GM12878 (cell line): ENCODE measurements around the gene AGTRAP. TPM values are rescaled to one million over a fixed set of nuclear protein-coding genes. Genes with fewer than 3 reads are reported as not detected.

ENCODE experiments used
- ATAC-seq: fragments of 200-7000 bp; cut with Tn5 transposase; 3 replicates; pipeline ENCODE4 v1.9.1; 2020; ENCODE audit warnings: mild to moderate bottlenecking, moderate library complexity
- BruUV-seq: library from RNA; stranded (reverse); fragments of 400-500 nt; replicated peaks from 2 replicates; lab custom pipeline; 2021; lab: Mats Ljungman, UMichigan
- CTCF ChIA-PET: fragments of 300-600 bp; sonication (Branson Sonifier 250); formaldehyde crosslinking; extraction: SDS; loops from one replicate; lab custom pipeline; 2021; ENCODE audit warnings: inconsistent platforms; lab: Yijun Ruan, JAX
- POLR2A ChIA-PET: fragments of 350-600 bp; formaldehyde crosslinking; extraction: SDS; loops from one replicate; lab custom pipeline; 2021; ENCODE audit warnings: inconsistent platforms; lab: Charles Lee
- RAD21 ChIA-PET: fragments of 300-600 bp; sonication (Branson Sonifier 250); formaldehyde crosslinking; loops from one replicate; lab custom pipeline; 2023; ENCODE audit warnings: antibody characterized with exemption; ENCODE audit not compliant: unreplicated experiment; lab: Charles Lee
- SMC1A ChIA-PET: fragments of 300-600 bp; sonication (Branson Sonifier 250); formaldehyde crosslinking; loops from one replicate; lab custom pipeline; 2023; ENCODE audit not compliant: unreplicated experiment, uncharacterized antibody; lab: Charles Lee
- DNase-seq: peaks from one replicate; pipeline ENCODE4 v3.0.0-alpha.2; 2011; ENCODE audit warnings: low read depth, low spot score
- FAIRE-seq: peaks from 3 replicates; lab custom pipeline; 2011; peaks lifted over from hg19 to GRCh38; lab: Jason Lieb, UNC
- H2AFZ ChIP-seq: 2 replicates; pipeline ENCODE4 v1.6.0; 2011; ENCODE audit warnings: low read depth, low read length, control low read depth; ENCODE audit not compliant: control insufficient read depth
- H3K27ac ChIP-seq: 2 replicates; pipeline ENCODE4 v1.5.1; 2011; ENCODE audit warnings: control low read depth; ENCODE audit not compliant: control insufficient read depth, insufficient read depth
- H3K27me3 ChIP-seq, 2 experiments: replicated peaks in 1 of 2; 2 replicates each; pipeline versions ENCODE4 v1.6.0 to v1.6.1; 2011; ENCODE audit warnings: low read length in 1 of 2; ENCODE audit not compliant: control insufficient read depth in 2 of 2, insufficient read depth in 2 of 2
- H3K36me3 ChIP-seq, 2 experiments: 2 replicates each; pipeline ENCODE4 v1.5.1; 2011; ENCODE audit warnings: low read length in 1 of 2; ENCODE audit not compliant: control insufficient read depth in 2 of 2, insufficient read depth in 2 of 2
- H3K4me1 ChIP-seq: 2 replicates; pipeline ENCODE4 v1.6.1; 2011; ENCODE audit warnings: mild to moderate bottlenecking, low read length, moderate library complexity, mixed read lengths; ENCODE audit not compliant: control insufficient read depth, insufficient read depth
- H3K4me2 ChIP-seq: 2 replicates; pipeline ENCODE4 v1.6.0; 2011; ENCODE audit warnings: control low read depth; ENCODE audit not compliant: control insufficient read depth, insufficient read depth
- H3K4me3 ChIP-seq: fragments of 200-600 bp; sonication (generic); 2 replicates; pipeline ENCODE4 v1.5.1; 2016
- H3K79me2 ChIP-seq: 2 replicates; pipeline ENCODE4 v1.6.0; 2011; ENCODE audit warnings: low read length; ENCODE audit not compliant: control insufficient read depth, insufficient read depth
- H3K9ac ChIP-seq: 2 replicates; pipeline ENCODE4 v1.8.0; 2011; ENCODE audit warnings: low read length, control low read depth, mixed read lengths; ENCODE audit not compliant: control insufficient read depth, insufficient read depth
- H3K9me3 ChIP-seq: replicated peaks from 3 replicates; pipeline ENCODE4 v1.5.1; 2011; ENCODE audit warnings: mild to moderate bottlenecking, low read length; ENCODE audit not compliant: control insufficient read depth, insufficient read depth
- H4K20me1 ChIP-seq: 2 replicates; pipeline ENCODE4 v1.6.0; 2011; ENCODE audit not compliant: control insufficient read depth, insufficient read depth
- FOXM1 ChIP-seq: IDR thresholded peaks from 2 replicates; pipeline ENCODE4 v1.6.1; 2012; ENCODE audit warnings: low read depth, mild to moderate bottlenecking, inconsistent platforms, low read length, moderate library complexity
- KDM1A ChIP-seq: fragments of 200-600 bp; sonication (generic); IDR thresholded peaks from 2 replicates; pipeline ENCODE4 v1.6.1; 2016; ENCODE audit warnings: borderline replicate concordance
- NFXL1 ChIP-seq: fragments of 450-650 bp; IDR thresholded peaks from 2 replicates; pipeline ENCODE4 v1.6.1; 2017; ENCODE audit warnings: antibody characterized with exemption, mild to moderate bottlenecking, borderline replicate concordance
- TCF12 ChIP-seq: IDR thresholded peaks from 2 replicates; pipeline ENCODE4 v1.6.1; 2011; ENCODE audit warnings: low read depth, mild to moderate bottlenecking, low read length
- ZNF217 ChIP-seq: fragments of 450-650 bp; IDR thresholded peaks from 2 replicates; pipeline ENCODE4 v1.6.1; 2017; ENCODE audit warnings: antibody characterized with exemption, mild to moderate bottlenecking
- WGBS: methylation state at CpG from one replicate; pipeline ENCODE4 v1.1.6; 2016; ENCODE audit warnings: low lambda C conversion rate; ENCODE audit not compliant: insufficient replicate concordance, insufficient coverage; ENCODE audit errors: missing lambda C conversion rate; 5-methylcytosine and 5-hydroxymethylcytosine counted together
- in situ Hi-C: fragments of 300-500 bp; cut with MboI; formaldehyde crosslinking; loops from 9 replicates; pipeline ENCODE4 v1.14.3; 2018; ENCODE audit warnings: mixed read lengths
- intact Hi-C: fragments of 100-400 bp; cut with micrococcal nuclease; formaldehyde crosslinking; loops from one replicate; pipeline ENCODE4 v1.14.2; 2022; ENCODE audit not compliant: unreplicated experiment
- polyA plus RNA-seq, 11 experiments: library from polyadenylated mRNA; depleted of rRNA in 4 of 11; unstranded in 6 of 11; stranded (reverse) in 5 of 11; fragments of >200 nt; fragmentation: Nextera tagmentation in 4 of 11; fragmentation: Illumina TruSeq in 1 of 11; extraction: Ambion mirVana in 4 of 11; extraction: Trizol in 1 of 11; gene quantifications; 1 replicate in 1 of 11; 2 replicates in 10 of 11; pipeline versions ENCODE4 v1.2.1 to v1.2.3, GENCODE V29; 2011 to 2016; ENCODE audit warnings: inconsistent platforms in 2 of 11, missing spikeins in 2 of 11, low read depth in 1 of 11
- total RNA-seq, 4 experiments: library from RNA; depleted of rRNA in 3 of 4; stranded (reverse); fragments of >200 nt in 3 of 4; fragmentation: Illumina TruSeq in 1 of 4; extraction: Trizol in 1 of 4; gene quantifications; 2 replicates each; pipeline versions ENCODE4 v1.2.1 to v1.2.3, GENCODE V29; 2013 to 2021
- TF ChIP-seq, protein P1 (sequence below): fragments of 450-650 bp; IDR thresholded peaks from 2 replicates; pipeline ENCODE4 v1.6.1; 2016; ENCODE audit warnings: mild to moderate bottlenecking

The AGTRAP gene
- total and polyA plus RNA-seq, 10 of the 15 experiments (the other 5 are each of a cell fraction or from before 2014, with no cell fraction given), result 3.0 to 17.4 (median 10.2) TPM

DNA sequence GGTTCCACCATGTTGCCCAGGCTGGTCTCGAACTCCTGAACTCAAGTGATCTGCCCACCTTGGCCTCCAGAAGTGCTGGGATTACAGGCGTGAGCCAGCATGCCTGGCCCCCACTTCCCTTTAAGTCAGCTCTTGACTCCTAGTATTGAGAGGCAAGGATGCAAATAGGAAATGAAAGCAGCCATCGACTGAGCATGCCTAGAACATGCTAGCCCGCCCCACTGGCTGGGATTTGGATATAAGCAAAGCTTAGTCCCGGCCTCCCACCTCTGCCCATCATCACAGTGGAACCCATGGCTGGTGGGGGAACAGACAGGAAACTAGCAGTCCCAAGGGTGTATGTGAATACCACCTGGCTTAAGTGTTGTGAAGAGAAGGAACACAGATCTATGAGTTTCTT, 36.5 kb downstream of the AGTRAP start:
- ATAC-seq (no peak; the same call in 1 of the 3 replicates), FAIRE-seq (no peak), DNase-seq (no peak)
- Histone ChIP-seq H3K9ac (no peak overlapping the region), H3K4me1 (0 out of 2 replicates have a peak, but pooled peaks cover 4% of the 10 kb centered on the region), H3K9me3 (no peaks in the 10 kb centered on the region), H3K27me3 (no peaks in the 10 kb centered on the region), H3K4me2 (no peak overlapping the region), H3K4me3 (no peak overlapping the region), H2AFZ (no peak overlapping the region), H3K27ac (no peak overlapping the region), H3K79me2 (no peaks in the 10 kb centered on the region), H3K36me3 (no peaks in the 10 kb centered on the region), H4K20me1 (no peaks in the 10 kb centered on the region)
- BruUV-seq, result no TSS peak
- in situ Hi-C loops (no loop called here), intact Hi-C loops (no loop called here)
- ChIA-PET POLR2A (no interaction called here), SMC1A (interaction anchor here (0.7 kb wide), 1 partner anchor 66 kb away, joined by 3 read pairs; no protein-coding TSS in a partner anchor), CTCF (interaction anchor here (0.9 kb wide), 1 partner anchor 735 kb away, joined by 3 read pairs; no protein-coding TSS in a partner anchor), RAD21 (no interaction called here)
- TF ChIP-seq TCF12, result no peak
- TF ChIP-seq, protein P1, sequence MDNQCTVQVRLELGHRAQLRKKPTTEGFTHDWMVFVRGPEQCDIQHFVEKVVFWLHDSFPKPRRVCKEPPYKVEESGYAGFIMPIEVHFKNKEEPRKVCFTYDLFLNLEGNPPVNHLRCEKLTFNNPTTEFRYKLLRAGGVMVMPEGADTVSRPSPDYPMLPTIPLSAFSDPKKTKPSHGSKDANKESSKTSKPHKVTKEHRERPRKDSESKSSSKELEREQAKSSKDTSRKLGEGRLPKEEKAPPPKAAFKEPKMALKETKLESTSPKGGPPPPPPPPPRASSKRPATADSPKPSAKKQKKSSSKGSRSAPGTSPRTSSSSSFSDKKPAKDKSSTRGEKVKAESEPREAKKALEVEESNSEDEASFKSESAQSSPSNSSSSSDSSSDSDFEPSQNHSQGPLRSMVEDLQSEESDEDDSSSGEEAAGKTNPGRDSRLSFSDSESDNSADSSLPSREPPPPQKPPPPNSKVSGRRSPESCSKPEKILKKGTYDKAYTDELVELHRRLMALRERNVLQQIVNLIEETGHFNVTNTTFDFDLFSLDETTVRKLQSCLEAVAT, result peak; percentile 50; the same call in 1 of the 2 replicates
- WGBS, result 8% methylated on average over 5 of the region's 5 CpGs

DNA sequence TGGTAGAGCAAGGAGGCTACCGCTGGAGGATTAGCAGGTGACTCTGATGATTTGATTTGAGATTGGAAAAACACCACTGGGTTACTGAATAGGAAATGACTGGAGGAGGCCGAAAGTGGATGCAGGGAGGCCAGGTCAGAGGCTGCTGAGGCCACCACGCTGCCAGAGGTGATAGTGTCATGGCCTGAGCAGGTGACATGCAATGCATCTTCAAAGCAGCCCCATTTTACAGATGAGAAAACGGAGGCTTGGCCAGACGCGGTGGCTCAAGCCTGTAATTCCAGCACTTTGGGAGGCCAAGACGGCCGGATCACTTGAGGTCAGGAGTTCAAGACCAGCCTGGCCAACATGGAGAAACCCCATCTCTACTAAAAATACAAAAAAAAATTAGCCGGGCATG, 38.8 kb downstream of the AGTRAP start:
- ChIA-PET POLR2A (no interaction called here), SMC1A (no interaction called here), CTCF (no interaction called here), RAD21 (no interaction called here)
- Histone ChIP-seq H3K4me1 (0 out of 2 replicates have a peak, but pooled peaks cover 4% of the 10 kb centered on the region), H3K27me3 (no peaks in the 10 kb centered on the region), H3K79me2 (no peaks in the 10 kb centered on the region), H3K9ac (no peak overlapping the region), H3K9me3 (no peaks in the 10 kb centered on the region), H2AFZ (no peak overlapping the region), H3K4me2 (no peak overlapping the region), H3K27ac (no peak overlapping the region), H3K4me3 (no peak overlapping the region), H4K20me1 (no peaks in the 10 kb centered on the region), H3K36me3 (no peaks in the 10 kb centered on the region)
- TF ChIP-seq FOXM1, result no peak
- no peak for TF ChIP-seq ZNF217
- no peak for TF ChIP-seq NFXL1
- TF ChIP-seq KDM1A, result no peak
- intact Hi-C loops (no loop called here), in situ Hi-C loops (no loop called here)
- DNase-seq (no peak), FAIRE-seq (no peak), ATAC-seq (no peak)
- WGBS, result 41% methylated on average over 9 of the region's 9 CpGs
- no TSS peak for BruUV-seq
